ENCODE data around the gene NPSR1. TPM values are rescaled to one million over a fixed set of nuclear protein-coding genes. Genes with fewer than 3 reads are reported as not detected.
A peak's percentile ranks its signal among the peaks of the same experiment; 100 is the strongest.
"Not testable (repeated sequence)": the region's sequence is repeated elsewhere in the genome, so short reads cannot be mapped to it uniquely, and the experiment has no call there.

NPSR1 gene
- total and polyA plus RNA-seq, 9 of the 15 experiments (the other 6 are each of a cell fraction or from before 2014, with no cell fraction given) = not detected

DNA sequence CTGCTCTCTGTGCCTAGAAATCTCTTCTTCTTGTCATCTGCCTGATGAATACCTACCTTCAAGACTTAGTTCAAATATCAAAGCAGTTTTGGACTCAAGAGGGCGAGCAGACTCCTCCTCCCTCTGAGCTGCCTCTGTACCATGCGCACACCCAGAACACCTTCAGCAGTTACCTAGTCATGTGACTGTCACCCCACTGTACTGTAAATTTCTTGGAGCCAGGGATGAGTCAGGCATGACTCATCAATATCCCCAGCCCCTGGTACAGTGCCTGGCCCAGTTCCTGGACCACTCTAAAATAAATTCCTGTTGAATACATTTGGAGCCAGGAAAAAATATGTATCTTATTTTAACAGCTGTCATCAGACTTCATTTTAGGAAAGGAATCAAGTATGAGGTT is 212.0 kb downstream of the NPSR1 start:
- CTCF ChIA-PET (ENCODE audit: low intra/inter-chr PET ratio); H3K79me2 ChIP-seq (ENCODE audit: control insufficient read depth, insufficient read depth, low read length); BruUV-seq (replicated peaks); H3K36me3 ChIP-seq (ENCODE audit: control insufficient read depth, insufficient read depth, low read length); H3K9ac ChIP-seq (ENCODE audit: insufficient read depth in 1 of 2, low read depth in 2 of 2, low read length in 2 of 2); H3K4me1 ChIP-seq (replicated peaks in 1 of 2; ENCODE audit: control insufficient read depth in 2 of 2, insufficient read depth in 2 of 2, low read length in 2 of 2); H3K4me3 ChIP-seq; POLR2A ChIA-PET; in situ Hi-C loops (cut with MboI); intact Hi-C loops (cut with micrococcal nuclease); H4K20me1 ChIP-seq (replicated peaks; ENCODE audit: control insufficient read depth, insufficient read depth, low read length); H3K27ac ChIP-seq (ENCODE audit: extremely low read depth, low read depth, low read length); H3K9me1 ChIP-seq (ENCODE audit: control insufficient read depth, insufficient read depth, low read length); H3K9me3 ChIP-seq (replicated peaks; ENCODE audit: control insufficient read depth, insufficient read depth, low read depth, low read length); H3K27me3 ChIP-seq (ENCODE audit: control insufficient read depth in 2 of 2, insufficient read depth in 2 of 2, low read length in 2 of 2); TF ChIP-seq JUN (CRISPR knock-in tag; IDR thresholded peaks at IDR 0.05; ENCODE audit: borderline replicate concordance); TOE1 (CRISPR knock-in tag; IDR thresholded peaks at IDR 0.05; ENCODE audit: borderline replicate concordance, low read depth): not testable (repeated sequence)
- FAIRE-seq = peak; percentile 99
- DNase-seq (ENCODE audit: extremely low read depth in 1 of 4, low spot score in 3 of 4) = peak in 1 of 4 experiments; percentile 41
- peak; percentile 95 for ATAC-seq
- Histone ChIP-seq H2AFZ (ENCODE audit: low read depth, low read length) (peak overlapping the region; percentile 28; the same call in 1 of the 2 replicates), H3K4me2 (ENCODE audit: insufficient read depth, low read length) (0 out of 2 replicates have a peak overlapping the region, but pooled peaks have one; percentile 1)
- WGBS (ENCODE audit: insufficient coverage, low coverage, missing lambda C conversion rate) = 18% methylated on average over 2 of the region's 2 CpGs
- 0 out of 2 replicates have a peak, but pooled peaks have one; percentile 12 for TF ChIP-seq NFE2 (IDR thresholded peaks at IDR 0.05; ENCODE audit: low read depth)
- TF ChIP-seq ARID1B (IDR thresholded peaks at IDR 0.05) = 0 out of 2 replicates have a peak, but pooled peaks have one; percentile 12
- TF ChIP-seq MAFG (tag; conservative IDR thresholded peaks at IDR 0.05) = peak; percentile 80
- peak; percentile 45; the same call in 1 of the 2 replicates for TF ChIP-seq RAD51 (IDR thresholded peaks at IDR 0.05; ENCODE audit: borderline replicate concordance, low read depth)
- TF ChIP-seq NRF1 (conservative IDR thresholded peaks at IDR 0.05 in 1 of 2, IDR thresholded peaks at IDR 0.05 in 1 of 2) = peak; percentile 65 to 69; a peak in 3 of 4 replicates
- peak; percentile 44; the same call in 1 of the 2 replicates for TF ChIP-seq C11orf30 (IDR thresholded peaks at IDR 0.05; ENCODE audit: low read depth)
- TF ChIP-seq DPF2 (IDR thresholded peaks at IDR 0.05) = peak; percentile 31; the same call in 1 of the 2 replicates
- TF ChIP-seq JUN (IDR thresholded peaks at IDR 0.05; ENCODE audit: borderline replicate concordance, low read depth, low read length) = 0 out of 2 replicates have a peak, but pooled peaks have one; percentile 30
- TF ChIP-seq MAFF (IDR thresholded peaks at IDR 0.05; ENCODE audit: low read length) = peak; percentile 29; the same call in 1 of the 2 replicates
- TF ChIP-seq TOE1 (IDR thresholded peaks at IDR 0.05; ENCODE audit: borderline replicate concordance) = peak; percentile 84; the same call in 1 of the 2 replicates
- peak; percentile 82 for TF ChIP-seq JUND (IDR thresholded peaks at IDR 0.05; ENCODE audit: borderline replicate concordance, low read depth, low read length)
- peak; percentile 87; the same call in 2 of the 3 replicates for TF ChIP-seq JUND (tag; IDR thresholded peaks at IDR 0.05; ENCODE audit: borderline replicate concordance, low read depth, low read length)
- peak; percentile 94 for TF ChIP-seq FOSL1 (tag; conservative IDR thresholded peaks at IDR 0.05)
- TF ChIP-seq, protein P1, sequence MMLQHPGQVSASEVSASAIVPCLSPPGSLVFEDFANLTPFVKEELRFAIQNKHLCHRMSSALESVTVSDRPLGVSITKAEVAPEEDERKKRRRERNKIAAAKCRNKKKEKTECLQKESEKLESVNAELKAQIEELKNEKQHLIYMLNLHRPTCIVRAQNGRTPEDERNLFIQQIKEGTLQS (IDR thresholded peaks at IDR 0.05) = peak; percentile 86
- TF ChIP-seq, protein P1 (CRISPR knock-in tag; conservative IDR thresholded peaks at IDR 0.05) = not testable (repeated sequence)
- TF ChIP-seq NFE2L1 (tag; IDR thresholded peaks at IDR 0.05; ENCODE audit: borderline replicate concordance, low read depth) = peak; percentile 45; the same call in 1 of the 2 replicates
- TF ChIP-seq CC2D1A (IDR thresholded peaks at IDR 0.05) = peak; percentile 28; the same call in 1 of the 2 replicates
- TF ChIP-seq ZNF316 (IDR thresholded peaks at IDR 0.05) = peak; percentile 80
- TF ChIP-seq TRIM24 (IDR thresholded peaks at IDR 0.05) = peak in 1 of 2 experiments; percentile 45; a peak in 1 of 4 replicates
- TF ChIP-seq, protein P2, sequence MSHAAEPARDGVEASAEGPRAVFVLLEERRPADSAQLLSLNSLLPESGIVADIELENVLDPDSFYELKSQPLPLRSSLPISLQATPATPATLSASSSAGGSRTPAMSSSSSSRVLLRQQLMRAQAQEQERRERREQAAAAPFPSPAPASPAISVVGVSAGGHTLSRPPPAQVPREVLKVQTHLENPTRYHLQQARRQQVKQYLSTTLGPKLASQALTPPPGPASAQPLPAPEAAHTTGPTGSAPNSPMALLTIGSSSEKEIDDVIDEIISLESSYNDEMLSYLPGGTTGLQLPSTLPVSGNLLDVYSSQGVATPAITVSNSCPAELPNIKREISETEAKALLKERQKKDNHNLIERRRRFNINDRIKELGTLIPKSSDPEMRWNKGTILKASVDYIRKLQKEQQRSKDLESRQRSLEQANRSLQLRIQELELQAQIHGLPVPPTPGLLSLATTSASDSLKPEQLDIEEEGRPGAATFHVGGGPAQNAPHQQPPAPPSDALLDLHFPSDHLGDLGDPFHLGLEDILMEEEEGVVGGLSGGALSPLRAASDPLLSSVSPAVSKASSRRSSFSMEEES (CRISPR knock-in tag; IDR thresholded peaks at IDR 0.05) = peak; percentile 78

Measured in K562 (cell line).